ENCODE data around the gene VWF.

DNA sequence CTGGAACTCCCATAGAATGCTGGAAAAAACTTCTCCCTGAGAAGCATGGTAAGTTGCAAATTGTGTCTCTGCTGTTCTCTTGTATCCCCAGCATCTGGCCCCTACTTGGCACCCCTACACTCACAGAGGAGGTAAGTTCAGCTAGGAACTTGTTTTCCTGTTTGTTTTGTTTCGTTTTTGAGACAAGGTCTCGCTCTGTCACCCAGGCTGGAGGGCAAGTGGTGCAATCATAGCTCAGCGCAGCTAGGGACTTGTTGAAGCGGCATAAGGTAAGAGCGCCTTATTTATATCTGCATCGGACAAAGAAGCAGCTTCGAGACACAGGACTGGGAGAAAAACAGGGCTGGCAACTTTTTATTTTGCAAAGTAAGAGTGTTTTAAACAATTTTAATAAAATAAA is 161.0 kb downstream of the VWF start:
- TF ChIP-seq, protein P1, sequence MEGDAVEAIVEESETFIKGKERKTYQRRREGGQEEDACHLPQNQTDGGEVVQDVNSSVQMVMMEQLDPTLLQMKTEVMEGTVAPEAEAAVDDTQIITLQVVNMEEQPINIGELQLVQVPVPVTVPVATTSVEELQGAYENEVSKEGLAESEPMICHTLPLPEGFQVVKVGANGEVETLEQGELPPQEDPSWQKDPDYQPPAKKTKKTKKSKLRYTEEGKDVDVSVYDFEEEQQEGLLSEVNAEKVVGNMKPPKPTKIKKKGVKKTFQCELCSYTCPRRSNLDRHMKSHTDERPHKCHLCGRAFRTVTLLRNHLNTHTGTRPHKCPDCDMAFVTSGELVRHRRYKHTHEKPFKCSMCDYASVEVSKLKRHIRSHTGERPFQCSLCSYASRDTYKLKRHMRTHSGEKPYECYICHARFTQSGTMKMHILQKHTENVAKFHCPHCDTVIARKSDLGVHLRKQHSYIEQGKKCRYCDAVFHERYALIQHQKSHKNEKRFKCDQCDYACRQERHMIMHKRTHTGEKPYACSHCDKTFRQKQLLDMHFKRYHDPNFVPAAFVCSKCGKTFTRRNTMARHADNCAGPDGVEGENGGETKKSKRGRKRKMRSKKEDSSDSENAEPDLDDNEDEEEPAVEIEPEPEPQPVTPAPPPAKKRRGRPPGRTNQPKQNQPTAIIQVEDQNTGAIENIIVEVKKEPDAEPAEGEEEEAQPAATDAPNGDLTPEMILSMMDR (IDR thresholded peaks at IDR 0.05) = no peak
- TF ChIP-seq POLR2A (IDR thresholded peaks at IDR 0.05) = no peak
- no peak for TF ChIP-seq EP300 (IDR thresholded peaks at IDR 0.05)

Measured in upper lobe of left lung (tissue), 4 donors.